CD1c-positive myeloid dendritic cell (primary cell): ENCODE results near the gene HERPUD1.
"Not testable (repeated sequence)": the region's sequence is repeated elsewhere in the genome, so short reads cannot be mapped to it uniquely, and the experiment has no call there.

Experiments
- DNase-seq: peaks from one replicate; pipeline ENCODE4 v3.0.0-alpha.2; 2016; ENCODE audit errors: extremely low spot score

The HERPUD1 gene, protein sequence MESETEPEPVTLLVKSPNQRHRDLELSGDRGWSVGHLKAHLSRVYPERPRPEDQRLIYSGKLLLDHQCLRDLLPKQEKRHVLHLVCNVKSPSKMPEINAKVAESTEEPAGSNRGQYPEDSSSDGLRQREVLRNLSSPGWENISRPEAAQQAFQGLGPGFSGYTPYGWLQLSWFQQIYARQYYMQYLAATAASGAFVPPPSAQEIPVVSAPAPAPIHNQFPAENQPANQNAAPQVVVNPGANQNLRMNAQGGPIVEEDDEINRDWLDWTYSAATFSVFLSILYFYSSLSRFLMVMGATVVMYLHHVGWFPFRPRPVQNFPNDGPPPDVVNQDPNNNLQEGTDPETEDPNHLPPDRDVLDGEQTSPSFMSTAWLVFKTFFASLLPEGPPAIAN

DNA sequence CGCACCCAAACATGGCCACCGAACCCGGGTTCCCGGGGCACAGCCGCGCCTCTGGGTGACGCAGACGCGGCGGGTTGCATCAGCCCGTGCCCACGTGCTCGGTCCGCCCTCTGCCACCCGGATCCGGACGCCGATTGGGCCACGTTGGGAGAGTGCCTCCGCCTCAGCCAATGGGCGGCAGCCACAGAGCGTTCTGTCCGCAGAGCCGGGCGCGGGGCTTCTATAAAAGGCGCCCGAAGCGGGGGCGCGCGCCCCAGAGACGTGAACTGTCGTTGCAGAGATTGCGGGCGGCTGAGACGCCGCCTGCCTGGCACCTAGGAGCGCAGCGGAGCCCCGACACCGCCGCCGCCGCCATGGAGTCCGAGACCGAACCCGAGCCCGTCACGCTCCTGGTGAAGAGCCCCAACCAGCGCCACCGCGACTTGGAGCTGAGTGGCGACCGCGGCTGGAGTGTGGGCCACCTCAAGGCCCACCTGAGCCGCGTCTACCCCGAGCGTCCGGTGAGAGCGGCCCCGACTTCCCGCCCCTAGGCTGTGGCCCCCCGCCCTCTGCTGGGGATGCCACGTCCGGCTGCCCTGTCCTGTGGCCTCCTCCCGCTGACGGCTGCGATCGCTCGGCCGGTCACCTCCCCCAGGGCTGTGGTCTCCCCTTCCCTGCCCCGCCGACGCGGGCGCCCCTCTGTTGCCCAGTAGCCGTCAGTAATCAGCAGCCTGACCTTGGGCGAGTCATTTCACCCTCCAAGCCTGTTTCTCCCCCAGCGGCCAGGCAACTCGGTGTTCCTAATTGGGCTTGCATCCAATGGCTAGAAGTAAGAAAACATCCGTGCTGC is at the start of gene HERPUD1:
TSS of gene HERPUD1 (plus strand) at position 251 of the 829 bp plus-strand sequence. CDS start at position 354, 103 bp downstream.
- DNase-seq, result peak; percentile 99

DNA sequence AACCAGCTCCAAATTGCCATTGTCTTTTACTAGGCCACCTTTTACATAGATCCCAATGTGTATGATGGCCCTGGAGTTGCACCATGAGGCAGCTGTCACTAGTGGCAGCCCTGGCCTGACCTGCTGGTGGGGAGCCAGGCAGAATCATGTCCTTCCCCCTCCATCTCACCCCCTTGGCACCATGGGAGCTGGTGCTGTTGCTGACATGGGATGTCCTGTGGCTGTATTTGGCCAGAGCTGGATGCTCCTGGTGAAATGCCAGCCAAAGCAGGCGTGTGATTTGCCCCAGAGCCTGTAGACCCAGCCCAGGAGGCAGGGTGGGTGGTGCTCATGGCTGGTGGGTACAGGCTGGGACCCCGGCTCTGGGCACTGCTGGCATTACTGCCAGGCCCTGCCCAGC is 48.4 kb upstream of the HERPUD1 start:
- no peak for DNase-seq

DNA sequence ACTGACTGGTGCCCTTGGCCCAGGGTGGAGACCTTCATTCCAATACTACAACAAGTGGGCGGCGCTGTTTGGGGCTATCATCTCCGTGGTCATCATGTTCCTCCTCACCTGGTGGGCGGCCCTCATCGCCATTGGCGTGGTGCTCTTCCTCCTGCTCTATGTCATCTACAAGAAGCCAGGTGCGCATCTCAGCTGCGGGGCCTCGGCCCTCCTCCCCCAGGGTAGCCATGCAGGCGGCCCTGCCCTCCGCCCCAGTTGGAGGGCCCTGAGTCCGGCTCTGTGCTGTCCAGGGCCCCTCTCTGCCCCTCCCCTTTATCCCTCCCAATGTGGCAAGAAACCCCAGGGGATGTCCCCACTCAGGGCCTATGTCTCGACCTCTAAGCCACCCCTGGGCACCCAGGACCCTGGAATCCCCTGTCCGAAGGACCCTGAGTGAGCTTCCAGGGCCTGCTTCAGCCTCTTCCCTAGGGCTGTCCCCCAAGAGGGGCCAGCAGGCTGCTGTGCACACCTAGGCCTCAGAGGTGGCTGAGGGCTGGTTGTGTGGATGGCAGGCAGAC is 47.8 kb upstream of the HERPUD1 start:
- no peak for DNase-seq

DNA sequence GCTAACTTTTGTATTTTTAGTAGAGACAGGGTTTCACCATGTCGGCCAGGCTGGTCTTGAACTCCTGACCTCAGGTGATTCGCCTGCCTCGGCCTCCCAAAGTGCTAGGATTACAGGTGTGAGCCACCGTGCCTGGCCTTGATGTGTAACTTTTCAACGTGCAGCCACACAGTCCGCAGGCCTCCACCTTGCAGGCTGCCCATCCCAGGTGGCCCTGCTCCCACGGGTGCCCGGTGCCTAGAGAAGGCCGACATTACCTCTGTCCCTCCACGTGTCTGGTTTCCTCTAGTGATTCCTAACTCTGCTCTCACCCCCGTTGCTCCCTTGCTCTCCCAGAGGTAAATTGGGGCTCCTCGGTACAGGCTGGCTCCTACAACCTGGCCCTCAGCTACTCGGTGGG is 47.0 kb upstream of the HERPUD1 start:
- not testable (repeated sequence) for DNase-seq

DNA sequence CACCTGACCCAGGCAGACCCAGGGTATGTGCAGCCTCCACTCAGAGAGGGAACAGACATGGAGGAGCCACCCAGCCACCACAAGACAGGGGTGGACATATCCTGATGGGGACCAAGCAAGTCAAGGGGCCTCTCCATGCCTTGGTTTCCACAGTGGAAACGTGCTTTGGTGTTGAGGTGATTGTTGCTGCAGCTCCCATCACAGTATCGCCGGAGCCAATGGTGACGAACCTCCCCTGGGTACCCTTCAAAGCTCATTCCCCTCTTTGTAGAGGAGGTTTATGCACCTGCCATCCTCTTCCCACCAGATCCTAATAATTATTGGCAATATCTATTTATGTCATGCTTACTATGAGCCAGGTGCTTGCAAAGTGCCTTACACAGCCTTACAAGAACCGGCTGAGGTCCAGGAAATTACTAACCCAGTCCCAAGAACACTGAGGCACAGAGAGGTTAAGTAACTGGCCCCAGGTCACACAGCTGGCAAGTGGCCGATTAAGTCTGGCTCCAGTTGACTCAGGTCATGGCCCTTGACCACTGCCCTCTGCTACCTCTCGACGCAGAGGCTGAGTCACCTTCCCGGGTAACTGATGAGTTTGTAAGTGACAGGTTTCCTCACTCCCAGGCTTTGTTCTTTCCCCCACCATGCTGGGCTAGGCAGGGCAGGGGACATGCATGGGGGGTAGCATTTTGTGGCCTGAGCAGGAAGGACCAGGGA is 46.3 kb upstream of the HERPUD1 start:
- DNase-seq, result no peak

DNA sequence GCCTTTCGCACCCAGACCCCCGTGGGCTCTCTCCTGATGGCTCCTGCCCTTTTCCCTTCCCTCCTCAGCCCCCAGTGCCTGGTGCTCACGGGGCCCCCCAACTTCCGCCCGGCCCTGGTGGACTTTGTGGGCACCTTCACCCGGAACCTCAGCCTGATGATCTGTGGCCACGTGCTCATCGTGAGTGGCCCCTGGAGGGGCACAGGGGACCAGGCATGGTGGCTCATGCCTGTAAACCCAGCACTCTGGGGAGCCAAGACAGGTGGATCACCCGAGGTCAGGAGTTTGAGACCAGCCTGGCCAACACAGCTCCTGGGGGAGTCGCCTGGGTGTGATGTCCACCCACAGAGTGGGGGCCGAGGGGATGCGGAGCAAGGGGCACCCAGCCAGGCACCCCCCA is 45.6 kb upstream of the HERPUD1 start:
- DNase-seq, result no peak

DNA sequence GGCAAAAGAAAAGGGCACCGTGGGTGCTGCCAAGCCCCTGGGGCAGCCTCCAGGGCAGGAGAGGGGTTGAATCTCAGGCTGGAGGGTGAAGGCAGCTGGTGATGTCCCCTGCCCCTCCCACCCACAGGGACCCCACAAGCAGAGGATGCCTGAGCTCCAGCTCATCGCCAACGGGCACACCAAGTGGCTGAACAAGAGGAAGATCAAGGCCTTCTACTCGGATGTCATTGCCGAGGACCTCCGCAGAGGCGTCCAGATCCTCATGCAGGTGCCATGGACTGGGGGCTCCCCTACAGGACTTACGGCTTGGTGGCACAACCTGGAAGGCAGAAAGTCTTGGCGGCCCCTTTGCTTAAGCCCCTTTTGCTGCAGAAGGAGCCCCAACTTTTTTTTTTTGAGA is 45.1 kb upstream of the HERPUD1 start:
- DNase-seq, result no peak

DNA sequence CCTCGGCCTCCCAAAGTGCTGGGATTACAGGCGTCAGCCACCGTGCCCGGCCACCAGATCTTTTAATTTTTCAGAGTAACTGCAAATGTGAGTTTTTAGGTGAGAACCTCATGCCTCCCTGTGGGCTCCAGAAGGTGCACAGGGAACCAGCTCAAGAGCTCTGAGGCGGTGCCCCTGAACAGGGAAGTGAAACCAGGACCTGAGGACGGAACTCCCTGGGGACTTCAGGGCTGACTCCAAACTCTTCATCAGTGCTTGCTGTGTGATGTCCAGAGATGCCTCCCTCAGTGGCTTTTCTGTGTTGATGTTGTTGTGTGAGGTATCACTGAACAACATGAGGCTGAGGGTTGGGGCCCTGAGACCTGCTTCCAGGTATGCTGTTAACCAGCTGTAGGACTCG is 43.1 kb upstream of the HERPUD1 start:
- peak; percentile 79 for DNase-seq

DNA sequence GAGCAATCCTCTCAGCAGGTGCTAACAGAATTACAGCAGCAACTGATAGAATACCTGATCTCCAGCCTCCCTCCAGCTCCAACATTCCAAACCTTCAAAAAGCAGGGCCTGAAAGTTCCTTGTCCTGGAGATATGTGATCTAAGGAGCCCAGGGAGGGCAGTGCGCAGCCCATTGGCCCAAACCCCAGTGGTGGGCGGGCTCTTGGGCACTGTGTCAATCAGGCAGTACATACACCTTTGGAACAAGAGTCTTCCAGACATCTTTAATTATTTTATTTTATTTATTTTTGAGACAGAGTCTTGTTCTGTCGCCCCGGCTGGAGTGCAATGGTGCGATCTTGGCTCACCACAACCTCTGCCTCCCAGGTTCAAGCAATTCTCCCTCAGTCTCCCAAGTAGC is 42.7 kb upstream of the HERPUD1 start:
- no peak for DNase-seq

DNA sequence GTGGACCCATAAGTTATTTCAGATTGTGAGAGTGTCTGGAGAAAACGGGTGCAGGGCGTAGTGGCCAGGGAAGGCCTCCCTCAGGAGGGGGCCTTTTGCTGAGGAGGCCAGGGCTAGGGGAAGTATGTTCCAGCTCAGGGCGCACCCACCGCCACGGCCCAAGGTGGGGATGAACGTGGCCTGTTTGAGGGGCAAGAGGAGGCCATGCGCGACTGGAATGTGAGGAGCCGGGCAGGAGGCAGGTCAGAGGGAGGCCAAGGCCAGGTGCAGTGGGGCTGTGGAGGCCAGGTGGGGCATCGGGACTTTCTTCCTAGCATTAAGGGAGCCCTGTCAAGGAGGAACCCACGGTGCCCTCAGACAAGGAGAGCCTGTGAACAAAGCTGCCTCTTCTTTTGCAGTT is 40.3 kb upstream of the HERPUD1 start:
- DNase-seq, result no peak

DNA sequence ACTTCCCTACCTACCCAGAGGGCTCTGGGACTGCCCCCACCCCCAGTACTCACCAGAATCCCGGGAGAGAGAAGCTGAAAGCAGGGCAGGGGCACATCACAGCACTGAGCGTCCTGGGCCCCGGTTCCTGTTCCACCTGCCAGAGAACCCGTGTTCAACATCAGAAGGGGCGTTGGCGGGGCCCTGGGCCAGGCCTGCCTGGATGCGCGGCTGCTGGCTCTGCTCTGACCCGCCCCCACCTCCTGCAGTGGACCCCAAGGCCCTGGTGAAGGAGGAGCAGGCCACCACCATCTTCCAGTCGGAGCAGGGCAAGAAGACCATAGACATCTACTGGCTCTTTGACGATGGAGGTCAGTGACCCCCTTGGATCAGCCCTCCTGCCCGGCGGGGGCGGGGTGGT is 39.2 kb upstream of the HERPUD1 start:
- no peak for DNase-seq

DNA sequence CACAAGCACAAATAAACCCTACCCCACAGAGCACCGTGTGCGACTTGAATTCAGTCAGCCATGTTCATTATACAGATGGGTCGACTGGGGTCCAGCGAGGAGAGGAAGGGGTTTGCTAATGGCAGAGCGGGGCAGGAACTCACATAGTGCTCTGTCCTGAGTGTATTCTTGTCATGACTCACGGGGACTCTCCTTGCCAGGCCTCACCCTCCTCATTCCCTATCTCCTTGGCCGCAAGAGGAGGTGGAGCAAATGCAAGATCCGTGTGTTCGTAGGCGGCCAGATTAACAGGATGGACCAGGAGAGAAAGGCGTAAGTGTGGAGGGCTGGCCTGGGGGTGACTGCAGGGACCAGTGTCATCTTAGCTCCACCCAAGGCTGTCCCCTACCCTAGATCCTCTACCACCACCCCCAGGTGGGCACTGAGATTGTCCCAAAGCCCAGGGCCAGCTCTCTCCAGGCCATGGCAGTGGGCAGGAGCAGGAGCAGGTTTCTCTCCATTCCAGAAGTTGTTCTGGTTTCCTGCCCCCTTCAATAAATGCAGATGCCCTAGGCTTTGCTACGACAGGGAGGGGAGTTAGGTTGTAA is 37.5 kb upstream of the HERPUD1 start:
- no peak for DNase-seq

DNA sequence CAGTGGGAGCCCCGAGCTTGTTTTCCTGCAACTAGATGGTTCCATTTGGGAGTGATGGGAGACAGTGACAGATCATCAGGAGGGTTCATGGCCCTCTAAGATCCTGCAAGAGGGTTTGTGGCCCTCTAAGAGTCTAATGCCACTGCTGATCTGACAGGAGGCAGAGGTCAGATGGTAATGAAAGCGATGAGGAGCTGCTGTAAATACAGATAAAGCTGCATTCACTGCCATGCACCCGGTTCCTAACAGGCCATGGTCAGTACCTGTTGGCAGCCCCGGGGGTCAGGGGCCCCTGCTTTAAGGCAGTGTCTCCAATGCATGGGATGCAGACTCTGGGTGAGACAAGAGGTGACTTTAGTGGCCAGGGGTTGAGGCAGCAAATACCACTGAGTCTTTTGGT is 36.1 kb upstream of the HERPUD1 start:
- DNase-seq, result no peak

DNA sequence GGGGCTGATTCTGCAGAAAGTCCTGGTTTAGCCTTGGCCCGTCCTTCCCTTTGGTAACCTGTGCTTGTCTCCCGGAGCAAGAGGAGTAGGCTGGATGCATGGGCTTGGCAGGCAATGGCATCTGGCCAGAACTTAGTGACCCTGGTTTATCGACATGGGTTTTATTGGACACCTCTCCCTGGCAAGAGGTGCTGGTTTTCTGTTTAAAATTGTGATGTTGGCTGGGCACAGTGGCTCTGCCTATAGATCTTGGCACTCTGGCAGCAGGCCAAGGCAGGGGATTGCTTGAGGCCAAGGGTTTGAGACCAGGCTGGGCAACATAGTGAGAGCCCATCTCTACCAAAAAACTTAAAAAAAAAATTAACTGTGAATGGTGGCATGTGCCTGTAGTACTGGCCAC is 35.7 kb upstream of the HERPUD1 start:
- DNase-seq, result no peak

DNA sequence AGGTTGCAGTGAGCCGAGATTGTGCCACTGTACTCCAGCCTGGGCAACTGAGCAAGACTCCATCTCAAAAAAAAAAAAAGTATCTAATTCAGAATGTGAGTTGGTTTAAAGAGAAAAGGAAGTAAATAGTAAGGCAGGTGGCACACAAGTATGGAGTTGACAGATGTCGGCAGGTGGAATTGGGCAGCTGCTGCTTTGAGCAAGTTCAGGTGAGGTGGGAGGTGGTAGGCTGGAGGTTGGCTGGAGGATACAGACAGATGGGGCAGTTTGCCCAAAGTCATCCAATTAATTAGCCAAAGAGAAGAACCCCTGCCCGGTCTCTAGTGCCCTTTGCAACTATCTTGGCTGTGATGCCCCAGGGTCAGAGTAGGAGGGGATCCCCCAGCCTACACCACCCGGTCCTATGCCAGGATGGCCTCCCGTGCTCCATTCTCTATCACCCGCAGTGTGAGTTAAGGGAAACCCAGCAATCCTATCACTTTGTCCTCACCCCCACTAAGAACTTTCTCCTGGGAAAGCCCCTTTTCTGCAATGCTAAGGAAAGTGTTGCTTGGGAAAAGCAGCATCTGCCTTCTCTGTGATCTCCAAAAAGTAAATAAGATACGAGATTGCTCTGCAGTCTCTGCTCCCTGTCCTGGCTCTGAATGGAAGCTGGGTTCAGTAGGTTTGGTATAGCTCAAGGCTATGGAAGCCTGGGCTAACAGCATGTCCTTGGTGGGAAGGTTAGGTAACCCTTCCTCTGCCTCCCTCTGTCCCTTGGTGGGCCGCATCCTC is 34.7 kb upstream of the HERPUD1 start:
- no peak for DNase-seq

DNA sequence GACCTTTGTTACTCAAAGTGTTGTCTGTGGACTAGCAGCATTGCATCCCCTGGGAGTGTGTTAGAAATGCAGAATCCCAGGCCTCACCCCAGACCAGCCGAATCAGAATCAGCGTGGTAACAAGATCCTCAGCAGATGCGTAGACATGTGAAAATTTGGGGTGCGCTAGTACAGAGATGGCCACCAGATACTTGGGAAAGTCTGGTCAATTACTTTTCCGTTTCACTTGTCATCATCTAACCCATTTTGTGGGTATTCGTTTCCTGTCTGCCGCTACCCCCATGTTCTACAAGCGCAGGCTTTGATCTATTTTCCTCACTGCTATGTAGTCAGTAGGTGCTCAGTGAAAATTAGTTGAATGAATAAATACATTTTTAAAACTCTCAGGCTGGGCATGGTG is 33.1 kb upstream of the HERPUD1 start:
- DNase-seq, result no peak

DNA sequence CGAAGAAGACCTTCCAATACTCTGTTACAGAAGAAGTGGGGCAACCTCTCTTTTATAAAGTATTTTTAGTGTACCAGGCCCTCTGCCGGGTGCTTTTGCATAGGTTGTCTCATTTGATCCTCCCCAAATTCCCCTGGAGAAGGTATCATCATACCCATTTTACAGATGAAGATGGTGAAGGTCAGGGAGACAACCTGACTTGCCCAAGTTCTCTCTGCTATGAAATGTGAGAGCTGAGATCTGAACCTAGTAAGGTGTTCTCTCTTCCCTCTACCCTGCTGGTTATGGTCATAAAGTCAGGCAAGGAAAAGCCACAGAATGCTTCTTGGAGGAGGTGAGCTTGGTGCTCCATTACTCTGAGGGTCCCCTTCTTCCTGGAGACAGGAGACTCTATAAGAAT is 28.1 kb upstream of the HERPUD1 start:
- no peak for DNase-seq

DNA sequence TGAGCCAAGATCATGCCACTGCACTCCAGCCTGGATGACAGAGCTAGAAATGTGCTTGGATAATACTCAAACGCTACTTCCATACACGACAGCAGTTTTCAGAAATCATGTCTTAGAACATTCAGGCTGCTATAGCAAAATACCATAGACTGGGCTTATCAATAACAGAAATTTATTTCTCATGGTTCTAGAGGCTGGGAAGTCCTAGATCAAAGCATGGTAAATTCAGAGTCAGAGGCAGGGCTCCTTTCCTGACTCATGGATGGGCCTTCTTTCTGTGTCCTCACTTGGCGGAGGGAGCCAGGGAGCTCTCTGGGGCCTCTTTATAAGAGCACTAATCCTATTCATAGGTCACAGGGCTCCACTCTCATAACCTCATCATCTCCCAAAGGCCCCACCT is 24.5 kb upstream of the HERPUD1 start:
- no peak for DNase-seq

DNA sequence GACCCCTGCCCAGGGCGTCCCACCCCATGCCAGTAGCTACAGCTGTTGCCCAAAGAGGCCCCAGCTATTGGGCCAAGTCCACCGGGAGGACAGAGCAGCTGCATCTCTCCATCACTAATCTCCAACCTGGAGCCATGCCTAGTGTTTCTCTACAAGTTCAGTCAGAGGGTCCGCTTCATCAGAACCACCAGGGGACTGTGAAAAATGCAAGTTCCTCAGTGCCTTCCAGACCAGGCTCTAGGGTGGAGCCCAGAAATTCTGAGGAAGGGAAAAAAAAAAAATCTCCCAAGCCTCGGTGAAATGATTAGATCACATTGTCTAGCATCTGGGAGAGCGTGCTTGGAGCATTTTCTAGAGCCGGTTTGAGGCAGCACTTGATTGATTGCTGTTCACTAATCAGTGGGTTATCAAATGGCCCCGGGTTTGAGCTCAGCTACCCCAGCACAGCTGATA is 22.4 kb upstream of the HERPUD1 start:
- peak; percentile 60 for DNase-seq

DNA sequence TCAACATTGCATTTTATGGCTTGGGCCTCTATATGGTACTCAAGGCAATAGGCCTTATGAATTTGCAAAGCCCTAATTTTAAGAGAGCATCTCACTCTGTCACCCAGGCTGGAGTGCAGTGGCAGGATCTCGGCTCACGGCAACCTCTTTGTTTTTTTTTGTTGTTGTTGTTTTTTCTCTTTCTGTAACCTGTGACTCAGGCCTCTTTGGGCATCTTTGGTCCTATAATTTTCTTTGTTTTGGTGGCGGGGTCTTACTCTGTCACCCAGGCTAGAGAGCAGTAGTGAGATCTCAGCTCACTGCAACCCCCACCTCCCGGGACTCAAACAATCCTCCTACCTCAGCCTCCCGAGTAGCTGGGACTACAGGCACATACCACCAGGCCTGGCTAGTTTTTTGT is 21.8 kb upstream of the HERPUD1 start:
- peak; percentile 33 for DNase-seq
